Stimulated activated CD4-positive, alpha-beta T cell treated with anti-CD3 and anti-CD28 coated beads, Interleukin-1b, Interleukin-23, amount 100 ng/mL, for 24 hours (primary cell): ENCODE data around the gene ADRA2B.
"Not testable (repeated sequence)": the region's sequence is repeated elsewhere in the genome, so short reads cannot be mapped to it uniquely, and the experiment has no call there.

Experiments used
- DNase-seq, 4 experiments: peaks; one replicate each; pipeline ENCODE4 v3.0.0-alpha.2; 2020; ENCODE audit warnings: low read depth in 4 of 4, low spot score in 1 of 4

Gene ADRA2B

DNA sequence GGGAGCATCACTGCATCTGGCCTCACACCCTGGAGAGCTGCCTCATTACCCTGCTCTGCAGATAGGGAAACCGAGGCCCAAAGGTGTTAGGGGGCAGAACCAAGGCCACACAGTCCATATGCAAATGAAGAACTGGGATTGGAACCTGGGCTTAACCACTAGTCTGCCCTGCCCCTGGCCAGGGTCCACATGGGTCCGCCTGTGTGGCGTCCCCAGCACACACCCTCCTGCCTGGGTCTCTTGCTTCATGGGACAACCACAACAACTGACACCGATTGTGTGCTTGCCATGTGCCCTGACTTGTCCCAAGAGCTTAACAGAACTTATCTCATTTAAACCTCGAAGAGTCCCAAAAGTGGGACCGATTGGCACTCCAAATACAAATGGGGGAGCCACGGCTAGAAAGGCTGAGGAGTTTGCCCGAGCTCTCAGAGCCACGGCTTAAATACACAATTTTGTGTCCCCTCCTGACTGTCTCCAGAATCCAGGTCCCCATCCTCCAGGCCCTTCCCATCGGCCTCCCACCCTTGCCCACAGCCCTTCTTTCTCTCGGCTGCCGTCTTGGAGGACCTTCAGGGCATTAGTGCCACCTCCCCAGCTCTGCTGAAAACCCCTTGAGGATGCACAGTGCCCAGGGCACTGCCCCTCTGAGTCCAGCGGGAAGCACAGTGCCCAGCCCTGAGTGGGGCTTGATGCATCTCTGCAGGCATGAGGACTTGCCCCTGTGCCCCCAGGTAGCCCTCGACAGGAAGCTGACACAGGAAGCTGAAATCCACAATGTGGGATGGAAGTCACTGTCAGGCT is 34.6 kb upstream of the ADRA2B start:
- no peak for DNase-seq

DNA sequence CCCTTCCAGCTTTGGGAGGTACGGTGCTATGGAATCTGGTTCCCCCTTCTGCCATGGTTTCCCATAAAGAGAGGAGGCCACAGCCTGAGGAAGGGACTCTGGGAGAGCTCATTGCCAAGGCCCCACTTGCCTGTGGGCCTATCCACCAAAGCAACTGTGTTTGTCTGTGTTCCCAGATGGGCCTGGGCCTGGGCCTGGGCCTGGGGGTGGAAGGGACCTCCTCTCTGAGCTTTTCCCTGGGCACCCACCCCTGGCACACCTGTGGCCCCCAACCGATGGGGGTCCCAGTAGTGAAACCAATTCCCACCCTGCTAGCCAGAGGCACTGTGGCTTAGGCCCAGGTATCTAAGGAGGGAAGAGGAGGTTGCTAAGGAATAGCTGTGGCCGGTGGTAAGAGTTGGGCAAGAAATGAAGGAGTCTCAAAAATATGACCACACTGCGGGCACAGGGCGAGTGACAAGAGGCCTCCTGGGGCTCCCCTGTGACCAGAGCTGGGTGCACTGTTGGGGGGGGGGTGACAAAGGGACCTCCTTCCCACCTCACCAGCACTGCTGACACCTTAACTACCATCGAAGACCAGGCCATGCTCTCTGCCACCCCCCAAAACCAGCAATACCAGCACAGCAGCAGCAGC is 33.8 kb upstream of the ADRA2B start:
- DNase-seq: no peak

DNA sequence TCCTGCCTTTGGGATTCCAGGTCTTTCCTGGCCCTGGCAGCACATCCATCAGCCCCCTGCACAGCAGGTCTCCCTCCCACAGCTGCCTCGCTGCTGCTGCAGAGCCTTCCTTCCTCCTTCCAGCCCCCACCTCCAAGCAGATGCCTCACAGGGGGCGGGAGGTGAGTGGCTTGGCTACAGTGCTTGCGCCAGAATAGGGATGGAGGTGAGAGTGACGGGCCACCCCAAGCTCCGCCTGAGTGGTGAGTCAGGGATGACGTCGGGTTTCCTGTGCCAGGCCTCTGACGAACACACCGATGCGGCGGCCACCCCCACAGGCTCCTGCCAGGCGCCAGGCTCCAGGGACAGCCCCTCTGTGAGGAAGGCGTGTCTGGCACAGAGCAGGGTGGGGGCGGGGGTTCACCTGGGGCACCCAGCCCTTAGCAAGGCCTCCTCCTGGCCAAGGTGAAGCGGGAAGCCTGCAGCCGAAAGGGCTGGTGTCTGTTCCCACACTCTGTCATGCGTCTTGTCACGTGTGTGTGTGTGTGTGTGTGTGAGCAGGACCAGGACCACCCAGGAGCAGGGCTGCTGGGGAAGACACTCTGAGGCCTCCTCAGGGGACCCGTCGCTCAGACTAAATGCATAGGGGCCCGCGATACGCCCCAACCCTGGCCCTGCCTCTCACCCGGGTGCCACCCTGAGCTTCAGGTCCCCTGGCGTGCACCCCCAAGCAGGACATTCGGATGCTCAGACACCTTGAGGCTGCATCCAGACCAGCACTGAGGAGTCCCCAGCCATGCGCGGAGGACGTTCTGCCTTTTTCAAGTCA is 32.2 kb upstream of the ADRA2B start:
- DNase-seq: peak; percentile 87 to 98 (median 95)

DNA sequence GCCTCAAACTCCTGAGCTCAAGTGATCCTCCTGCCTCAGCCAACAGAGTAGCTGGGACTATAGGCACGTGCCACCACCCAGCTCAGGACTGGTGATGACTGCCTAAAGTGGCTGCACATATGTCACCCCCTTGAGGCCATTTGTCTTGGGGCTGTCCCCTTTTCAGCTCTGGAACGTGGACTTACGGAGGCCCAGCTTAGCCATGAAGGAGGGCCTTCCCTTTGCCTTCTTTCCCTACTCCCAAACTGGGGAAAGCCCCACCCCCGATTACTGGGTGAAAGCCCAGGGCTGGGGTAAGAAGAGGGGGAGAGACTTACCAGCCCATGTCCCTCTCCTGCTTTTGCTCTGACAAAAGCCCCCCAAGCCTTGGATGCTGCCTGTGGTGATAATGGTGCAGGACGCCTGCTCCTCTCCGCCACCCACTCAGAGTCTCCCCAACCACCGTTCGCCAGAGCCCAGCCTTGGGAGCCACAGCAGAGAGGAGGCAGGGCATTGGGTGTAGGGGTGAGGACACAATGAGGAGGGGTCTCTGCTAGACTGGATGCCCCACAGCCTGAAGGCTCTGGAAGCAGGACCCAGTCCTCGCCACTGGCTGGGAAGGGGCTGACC is 31.3 kb upstream of the ADRA2B start:
- no peak for DNase-seq

DNA sequence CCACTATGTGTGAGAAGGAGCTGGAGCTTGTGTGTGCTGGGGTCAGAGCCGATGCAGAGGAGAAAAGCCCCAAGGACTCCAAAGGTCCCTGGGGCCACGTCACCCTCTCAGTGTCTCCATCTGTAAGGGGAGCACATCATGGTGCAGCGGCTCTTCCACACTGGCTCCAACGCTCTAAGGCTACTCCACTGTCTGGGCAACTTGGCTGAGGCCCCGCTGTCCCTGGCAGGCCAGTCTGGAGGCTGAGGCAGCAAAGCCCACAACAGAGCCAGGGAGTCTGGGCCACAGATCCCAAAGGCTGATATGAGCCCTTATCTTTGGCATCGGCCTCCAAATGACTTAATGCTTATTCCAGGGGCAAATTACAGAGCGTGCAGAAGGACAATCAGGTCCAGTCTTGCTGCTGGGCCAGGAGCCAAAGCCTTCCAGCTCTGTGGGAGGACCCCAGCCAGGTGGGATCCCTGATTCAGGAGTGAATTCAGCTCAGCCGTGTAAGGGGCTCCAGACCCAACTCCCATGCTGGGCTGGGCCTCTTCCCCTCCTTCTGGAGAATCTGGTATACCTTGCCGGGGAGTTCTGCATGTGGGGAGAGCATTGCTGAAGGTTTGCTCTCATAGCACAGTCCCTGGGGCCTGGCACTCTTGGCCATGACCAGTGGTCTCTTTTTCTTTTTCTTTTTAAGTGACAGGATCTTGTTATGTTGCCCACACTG is 30.7 kb upstream of the ADRA2B start:
- DNase-seq: no peak

DNA sequence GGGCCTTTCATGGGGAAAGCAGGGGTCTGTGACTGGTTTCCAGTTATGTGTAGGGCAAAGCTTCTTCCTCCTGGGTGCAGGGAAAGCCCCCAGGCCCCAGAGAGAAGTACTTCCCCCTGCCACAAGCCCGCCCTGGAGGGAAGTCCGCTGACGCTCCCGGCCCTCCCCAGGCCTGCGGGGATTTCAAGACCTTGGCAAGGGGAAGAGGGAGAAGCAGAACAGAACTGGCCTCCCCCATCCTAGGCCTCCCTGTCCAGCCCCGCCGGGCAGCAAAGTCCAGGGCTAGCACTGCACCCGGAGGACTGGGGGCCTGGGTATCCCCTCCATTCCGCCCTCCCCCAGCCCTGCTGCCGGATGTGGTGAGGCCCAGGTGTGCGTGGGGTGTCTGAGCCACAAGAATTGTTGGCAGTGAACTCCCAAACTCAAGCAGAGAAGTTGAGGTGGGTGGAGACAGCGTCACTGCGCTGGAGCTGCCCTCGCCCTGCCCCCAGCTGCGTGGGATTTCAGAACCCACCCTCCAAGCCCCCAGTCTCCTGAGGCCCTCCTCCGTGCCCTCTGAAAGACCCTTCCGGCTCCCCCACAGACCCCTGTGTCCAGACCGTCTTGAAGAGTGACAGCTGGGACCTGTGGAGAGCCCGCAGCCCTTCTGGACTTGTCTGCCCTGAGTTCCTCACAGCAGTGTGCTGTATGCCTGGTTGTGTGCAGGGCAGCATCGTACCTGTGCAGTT is 29.9 kb upstream of the ADRA2B start:
- DNase-seq: peak in 2 of 4 experiments; percentile 82 to 89

DNA sequence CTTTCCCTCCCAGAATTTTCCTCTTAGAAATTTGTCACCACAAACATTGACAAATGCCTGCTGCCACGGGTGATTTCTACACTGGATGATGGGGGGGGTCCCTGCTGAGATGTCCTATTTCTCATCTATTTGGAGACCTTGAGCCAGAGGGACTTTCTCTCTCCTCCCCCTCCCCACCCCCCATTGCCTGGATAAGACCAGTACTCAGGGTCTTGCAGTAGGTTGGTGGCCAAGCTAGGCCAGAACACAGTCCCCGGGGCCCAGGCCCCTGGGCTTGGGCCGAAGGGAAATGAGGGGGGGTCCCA is 29.4 kb upstream of the ADRA2B start:
- DNase-seq: no peak

DNA sequence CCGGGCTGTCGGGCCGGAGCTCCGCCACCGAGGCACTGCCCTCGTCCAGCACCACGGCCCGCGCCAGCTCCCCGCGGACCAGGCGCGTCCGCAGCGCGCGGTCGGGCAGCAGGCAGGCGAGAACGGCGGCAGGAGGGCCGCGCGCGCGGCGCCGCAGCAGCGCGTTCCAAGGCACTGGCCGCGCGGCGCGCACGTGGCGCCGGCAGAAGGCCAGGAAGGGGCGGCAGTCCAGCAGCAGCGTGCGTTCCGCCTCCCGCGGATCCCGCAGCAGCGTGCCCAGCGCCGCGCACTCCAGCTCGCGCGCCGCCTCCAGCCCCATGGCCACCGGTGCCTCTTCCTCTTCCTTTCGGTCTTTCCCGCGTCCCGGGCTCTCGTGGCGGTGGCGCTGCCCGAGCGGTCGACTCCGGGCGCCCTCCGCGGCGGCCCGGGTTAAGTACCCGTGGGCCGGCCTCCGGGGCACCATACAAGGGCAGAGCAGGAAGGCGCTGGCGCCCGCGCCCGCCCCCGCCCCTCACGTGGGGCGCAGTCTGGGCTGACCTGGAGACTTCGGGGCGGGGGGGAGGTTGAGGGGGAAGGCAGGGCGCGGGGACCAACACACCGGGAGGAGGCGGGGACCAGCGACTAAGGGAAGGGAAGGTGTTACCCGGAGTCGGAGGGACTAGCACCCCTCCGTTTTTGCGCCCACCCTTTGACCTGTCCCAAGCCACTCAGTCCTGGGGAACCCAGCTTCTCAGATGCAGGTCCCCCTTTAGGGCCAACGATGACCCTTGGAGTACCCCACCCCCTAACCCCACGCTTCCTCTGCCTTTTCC is 28.9 kb upstream of the ADRA2B start, which contains the start of gene DUSP2:
TSS of gene DUSP2 (minus strand) at position 405 of the 812 bp plus-strand sequence. CDS start at position 319, 86 bp downstream.
- DNase-seq: peak; percentile 77 to 95 (median 89)

DNA sequence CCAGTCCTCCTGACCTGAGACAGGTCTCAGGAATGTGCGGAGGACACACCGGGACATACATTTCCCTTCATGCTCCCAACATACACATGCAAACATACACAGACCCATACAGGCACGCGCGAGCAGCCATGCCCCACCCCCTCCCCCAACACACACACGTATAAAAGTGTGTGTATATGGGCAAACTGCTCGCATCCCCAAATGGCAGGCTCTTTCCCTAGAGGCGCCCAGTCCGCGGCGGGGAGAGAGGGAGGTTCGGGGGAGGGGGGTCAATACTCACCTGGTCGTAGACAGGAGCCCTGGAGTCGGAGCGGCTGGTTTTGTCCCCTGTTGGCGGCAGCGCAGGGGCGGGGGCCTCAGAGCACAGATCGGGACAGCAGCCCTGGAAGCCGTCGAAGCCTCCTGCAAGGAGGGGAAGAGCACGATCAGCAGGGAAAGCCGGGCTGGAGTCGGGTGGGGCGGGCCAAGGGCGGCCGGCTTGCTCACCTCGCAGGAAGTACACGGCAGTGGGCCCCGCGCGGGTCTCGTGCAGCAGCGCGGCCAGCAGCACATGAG is 28.2 kb upstream of the ADRA2B start:
- peak in 1 of 4 experiments; percentile 45 for DNase-seq

DNA sequence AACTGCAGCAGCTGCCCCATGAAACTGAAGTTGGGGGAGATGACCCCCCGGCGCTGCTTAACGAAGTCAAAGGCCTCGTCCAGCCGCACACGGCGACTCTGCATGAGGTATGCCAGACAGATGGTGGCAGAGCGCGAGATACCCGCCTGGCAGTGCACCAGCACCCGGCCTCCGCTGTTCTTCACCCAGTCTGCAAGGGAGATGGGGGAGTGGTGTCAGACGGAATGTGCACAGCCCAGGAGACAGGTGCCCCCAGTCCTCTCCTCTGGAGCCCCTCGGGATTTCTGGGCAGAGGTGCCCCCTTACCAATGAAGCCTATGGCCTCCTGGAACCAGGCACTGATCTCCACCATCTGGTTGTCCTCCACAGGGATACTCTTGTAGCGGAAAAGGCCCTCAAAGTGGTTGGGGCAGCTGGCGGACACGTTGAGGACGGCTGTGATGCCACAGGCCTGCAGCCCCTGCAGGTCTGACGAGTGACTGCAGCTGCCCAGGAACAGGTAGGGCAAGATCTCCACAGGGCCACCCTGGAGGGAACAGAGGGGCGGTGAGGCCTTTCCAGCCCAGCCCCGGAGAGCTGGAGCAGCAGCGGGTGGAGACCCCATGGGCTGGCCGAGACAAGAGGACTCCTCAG is 27.6 kb upstream of the ADRA2B start:
- DNase-seq: no peak

DNA sequence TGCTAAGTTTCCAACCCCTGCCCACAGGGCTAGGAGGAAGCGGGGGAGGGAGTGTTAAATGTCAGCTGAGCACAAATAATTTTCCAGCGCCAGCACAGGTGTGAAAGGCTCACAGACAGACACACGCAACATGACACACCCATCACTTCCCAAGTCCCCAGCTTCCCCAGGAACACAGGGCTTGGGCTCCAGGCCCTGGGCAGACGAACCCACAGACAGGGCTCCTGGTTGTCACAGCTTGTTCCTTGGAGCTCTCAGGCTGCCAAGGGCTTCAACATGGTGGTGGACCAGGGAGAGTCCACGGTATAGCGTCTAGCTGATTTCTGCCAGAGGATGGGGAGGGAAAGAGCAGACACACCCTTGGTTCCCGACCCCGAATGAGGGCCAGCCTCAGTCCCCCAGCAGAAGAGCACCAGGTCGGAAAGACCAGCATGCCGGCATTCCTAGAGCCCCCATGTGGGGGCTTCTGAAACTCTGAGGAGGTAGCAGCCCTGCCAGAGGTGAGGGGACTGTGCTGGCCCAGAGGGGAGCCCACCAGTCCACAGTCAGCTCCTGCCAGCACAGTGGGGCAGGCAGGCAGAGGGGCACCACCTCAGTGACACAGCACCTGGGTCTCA is 27.0 kb upstream of the ADRA2B start:
- no peak for DNase-seq

DNA sequence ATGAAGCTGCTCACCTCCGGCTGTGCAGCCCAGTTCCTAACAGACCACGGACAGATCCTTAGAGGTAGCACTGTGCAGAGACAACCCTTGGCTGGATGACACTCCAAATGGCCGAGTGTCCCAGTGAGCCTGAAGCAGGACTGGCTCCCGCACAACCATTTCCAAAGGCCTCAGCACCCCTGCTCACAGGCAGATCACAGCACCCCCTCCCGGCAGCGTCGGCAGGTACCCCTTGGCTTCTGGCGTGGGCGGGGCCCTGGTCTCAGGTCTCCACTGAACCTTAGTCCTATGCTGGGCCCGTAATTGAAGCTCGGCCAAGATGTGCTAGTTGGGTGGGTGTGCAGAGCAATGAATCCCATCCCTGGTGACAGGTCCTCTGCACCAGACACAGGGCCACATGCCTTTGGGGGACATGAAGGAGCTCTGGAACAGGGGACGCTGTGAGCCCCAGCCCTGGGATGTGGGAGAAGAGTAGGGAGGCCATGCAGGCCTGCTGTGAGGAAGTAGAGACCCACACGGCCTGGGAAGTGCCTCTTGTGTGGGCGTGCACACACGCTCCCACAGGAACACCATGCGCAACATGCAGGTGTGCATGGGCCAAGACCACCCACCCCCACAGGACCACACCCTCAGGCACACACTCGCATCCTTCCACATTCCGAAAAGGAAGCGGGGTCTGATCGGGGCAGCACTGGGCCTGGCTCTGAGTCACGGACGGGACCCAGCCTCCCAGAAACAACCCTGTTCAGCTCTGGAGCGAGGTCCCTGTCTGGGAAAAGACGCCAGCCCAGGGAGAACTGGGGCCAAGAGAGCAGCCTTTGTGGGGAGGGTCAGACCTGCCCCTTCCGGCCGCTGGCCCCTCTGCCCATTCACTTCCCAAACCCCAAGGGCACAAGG is 26.1 kb upstream of the ADRA2B start:
- DNase-seq: peak in 2 of 4 experiments; percentile 65 to 83

DNA sequence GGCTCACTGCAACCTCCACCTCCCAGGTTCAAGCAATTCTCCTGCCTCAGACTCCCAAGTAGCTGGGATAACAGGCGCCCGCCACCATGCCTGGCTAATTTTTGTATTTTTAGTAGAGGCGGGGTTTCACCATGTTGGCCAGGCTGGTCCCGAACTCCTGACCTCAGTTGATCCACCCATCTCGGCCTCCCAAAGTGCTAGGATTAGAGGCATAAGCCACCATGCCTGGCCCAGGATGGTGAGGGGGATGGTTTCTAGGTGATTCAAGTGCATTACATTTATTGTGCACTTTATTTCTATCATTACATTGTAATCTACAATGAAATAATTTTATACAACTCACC is 25.2 kb upstream of the ADRA2B start:
- not testable (repeated sequence) for DNase-seq

DNA sequence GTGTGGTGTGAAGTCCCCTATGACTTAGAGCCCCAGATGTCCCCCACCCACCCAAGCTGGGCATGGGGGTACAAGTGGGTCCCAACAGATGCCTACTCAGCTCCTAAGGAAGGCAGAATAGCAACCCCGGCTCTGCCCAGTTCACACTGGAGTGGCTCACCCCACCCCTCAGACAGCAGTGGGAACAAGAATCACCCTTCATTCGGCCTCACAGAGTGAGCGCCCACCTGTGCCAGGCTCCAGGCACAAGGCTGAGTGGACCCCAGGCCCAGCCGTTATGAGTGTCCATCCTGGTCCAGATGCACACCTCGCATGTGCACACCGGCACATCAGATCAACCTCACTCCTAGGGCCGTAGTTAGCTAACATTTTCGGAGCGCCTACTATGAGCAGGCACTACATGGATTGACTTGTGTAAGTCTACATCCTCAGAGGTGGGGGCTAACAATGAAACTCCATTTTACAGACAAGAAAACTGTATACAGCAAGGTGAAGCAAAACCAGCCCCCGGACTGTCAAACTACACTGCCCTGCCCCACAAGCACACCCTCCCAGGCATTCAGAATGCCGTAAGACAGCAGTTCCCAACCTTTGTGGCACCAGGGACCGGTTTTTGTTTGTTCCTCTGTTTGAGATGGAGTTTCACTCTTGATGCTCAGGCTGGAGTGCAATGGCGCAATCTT is 24.7 kb upstream of the ADRA2B start:
- no peak for DNase-seq

DNA sequence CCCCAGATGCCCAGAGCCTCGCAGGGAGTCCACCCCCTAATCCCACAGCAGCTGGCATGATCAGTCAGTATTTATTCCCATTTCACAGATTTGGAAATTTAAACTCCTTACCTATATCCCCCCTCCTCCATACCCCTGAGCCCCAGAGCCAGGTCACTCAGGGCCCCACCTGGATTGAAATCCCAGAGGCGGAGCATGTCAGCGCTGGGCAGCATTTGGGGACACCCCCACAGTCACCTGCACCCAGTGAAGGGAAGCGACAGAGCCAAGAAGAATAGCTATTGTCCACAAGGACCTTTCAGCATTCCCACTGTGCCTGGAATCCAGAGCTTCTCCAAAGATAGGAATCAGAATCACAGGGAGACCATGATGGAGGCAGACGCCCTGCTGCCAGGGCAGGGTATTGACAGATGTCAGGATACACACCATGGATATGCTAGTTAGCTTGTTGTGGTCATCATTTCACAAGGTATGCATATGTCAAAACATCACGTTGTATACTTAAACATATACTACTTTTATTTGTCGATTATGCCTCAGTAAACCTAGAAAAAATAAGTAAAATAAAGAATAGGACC is 22.9 kb upstream of the ADRA2B start:
- DNase-seq: no peak
